Stimulated activated CD8-positive, alpha-beta memory T cell treated with anti-CD3 and anti-CD28 coated beads, Interleukin-15, amount 100 ng/mL, for 24 hours (primary cell): ENCODE results near the gene PLA2G6.

Experiments used
- DNase-seq: peaks from one replicate; pipeline ENCODE4 v3.0.0-alpha.2; 2020; ENCODE audit warnings: low read depth

PLA2G6 gene, protein sequence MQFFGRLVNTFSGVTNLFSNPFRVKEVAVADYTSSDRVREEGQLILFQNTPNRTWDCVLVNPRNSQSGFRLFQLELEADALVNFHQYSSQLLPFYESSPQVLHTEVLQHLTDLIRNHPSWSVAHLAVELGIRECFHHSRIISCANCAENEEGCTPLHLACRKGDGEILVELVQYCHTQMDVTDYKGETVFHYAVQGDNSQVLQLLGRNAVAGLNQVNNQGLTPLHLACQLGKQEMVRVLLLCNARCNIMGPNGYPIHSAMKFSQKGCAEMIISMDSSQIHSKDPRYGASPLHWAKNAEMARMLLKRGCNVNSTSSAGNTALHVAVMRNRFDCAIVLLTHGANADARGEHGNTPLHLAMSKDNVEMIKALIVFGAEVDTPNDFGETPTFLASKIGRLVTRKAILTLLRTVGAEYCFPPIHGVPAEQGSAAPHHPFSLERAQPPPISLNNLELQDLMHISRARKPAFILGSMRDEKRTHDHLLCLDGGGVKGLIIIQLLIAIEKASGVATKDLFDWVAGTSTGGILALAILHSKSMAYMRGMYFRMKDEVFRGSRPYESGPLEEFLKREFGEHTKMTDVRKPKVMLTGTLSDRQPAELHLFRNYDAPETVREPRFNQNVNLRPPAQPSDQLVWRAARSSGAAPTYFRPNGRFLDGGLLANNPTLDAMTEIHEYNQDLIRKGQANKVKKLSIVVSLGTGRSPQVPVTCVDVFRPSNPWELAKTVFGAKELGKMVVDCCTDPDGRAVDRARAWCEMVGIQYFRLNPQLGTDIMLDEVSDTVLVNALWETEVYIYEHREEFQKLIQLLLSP

DNA sequence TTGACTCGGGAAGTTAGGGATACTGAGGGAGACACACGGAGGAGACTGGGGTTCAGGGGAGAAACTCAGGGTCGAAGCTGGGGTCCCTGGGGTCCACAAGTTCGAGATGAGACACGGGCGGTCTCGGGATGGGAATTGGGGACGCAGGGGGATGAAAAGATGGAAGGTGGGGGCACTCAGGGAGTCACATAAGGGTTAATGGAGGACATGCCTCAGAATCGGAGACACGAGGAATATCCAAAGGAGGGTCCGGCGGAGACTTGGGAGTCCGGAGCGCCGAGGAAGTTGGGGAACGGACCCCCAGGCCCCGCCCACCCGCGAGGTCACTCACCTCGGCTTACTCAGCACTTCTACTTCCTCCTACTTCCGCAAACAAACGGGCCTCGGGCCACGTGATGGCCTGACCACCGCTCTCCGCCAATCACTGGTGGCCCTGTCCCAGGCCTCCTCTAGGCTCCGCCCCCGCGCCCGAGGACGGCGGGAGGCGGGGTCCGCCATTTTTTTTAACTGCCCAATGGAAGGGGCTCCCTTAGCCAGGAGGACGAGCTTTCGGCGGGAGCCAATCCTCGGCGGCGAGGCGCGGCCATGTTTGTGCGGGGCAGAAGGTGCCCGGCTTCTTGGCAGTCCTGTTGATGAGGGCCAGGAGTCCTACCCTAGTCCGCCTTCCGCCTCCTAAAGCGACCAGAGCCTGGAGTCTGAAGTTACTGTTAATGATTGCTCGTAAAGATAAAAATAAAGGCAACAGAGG is at the start of gene PLA2G6:
Gene PLA2G6, minus strand, starts transcription at position 378 of the 748 bp plus-strand sequence. CDS start 12,404 bp downstream, outside the sequence.
- peak; percentile 95 for DNase-seq

DNA sequence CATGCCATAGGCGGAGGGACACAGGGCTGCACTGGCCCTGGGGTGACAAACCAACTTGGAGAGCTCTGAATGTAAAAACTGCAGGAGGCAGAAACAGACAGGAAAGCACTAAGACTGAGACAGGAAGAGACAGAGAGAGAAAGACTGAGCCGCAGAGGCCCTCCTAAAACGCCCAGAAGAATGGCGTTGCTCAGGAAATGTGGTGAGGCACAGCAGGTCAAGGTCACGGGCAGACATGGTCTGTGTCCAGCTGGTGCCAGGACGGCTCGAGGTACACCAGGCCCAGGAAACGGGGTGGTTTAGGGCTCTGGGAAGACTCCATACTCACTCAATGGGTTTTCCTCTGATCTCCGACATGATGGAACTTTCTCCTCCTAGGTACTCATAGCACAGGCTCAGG is 49.3 kb upstream of the PLA2G6 start:
- DNase-seq = no peak

DNA sequence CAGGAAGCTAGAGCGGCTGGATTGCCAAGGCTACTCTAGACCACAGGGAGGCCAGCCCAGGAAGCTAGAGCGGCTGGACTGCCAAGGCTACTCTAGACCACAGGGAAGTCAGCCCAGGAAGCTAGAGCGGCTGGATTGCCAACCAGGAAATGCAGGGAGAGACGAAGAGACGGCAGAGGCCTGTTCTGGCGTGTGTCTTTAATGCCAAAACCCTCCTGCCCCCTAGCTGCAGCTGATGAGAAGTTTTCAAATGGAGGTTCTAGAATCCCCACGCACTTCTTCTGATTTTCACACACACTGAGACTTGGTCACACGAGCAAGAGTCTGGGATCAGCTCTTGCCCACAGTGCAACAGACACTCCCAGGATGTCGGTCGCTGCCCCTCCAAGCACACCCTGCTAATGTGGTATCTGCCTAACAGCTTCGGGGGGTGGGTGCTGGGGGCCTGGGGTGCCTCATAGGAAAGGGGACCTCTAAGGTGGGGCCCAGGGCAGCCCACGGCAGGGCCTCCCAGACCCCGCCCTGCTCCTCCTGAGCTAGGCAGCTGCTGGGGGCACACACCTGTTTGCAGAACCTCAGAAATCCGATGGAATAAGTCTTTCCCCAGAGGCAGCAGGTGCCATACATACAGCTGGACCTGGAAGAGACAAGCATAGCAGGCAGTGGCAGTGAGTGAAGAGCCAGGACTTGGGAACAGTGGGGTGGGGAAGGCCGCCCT is 48.6 kb upstream of the PLA2G6 start:
- no peak for DNase-seq

DNA sequence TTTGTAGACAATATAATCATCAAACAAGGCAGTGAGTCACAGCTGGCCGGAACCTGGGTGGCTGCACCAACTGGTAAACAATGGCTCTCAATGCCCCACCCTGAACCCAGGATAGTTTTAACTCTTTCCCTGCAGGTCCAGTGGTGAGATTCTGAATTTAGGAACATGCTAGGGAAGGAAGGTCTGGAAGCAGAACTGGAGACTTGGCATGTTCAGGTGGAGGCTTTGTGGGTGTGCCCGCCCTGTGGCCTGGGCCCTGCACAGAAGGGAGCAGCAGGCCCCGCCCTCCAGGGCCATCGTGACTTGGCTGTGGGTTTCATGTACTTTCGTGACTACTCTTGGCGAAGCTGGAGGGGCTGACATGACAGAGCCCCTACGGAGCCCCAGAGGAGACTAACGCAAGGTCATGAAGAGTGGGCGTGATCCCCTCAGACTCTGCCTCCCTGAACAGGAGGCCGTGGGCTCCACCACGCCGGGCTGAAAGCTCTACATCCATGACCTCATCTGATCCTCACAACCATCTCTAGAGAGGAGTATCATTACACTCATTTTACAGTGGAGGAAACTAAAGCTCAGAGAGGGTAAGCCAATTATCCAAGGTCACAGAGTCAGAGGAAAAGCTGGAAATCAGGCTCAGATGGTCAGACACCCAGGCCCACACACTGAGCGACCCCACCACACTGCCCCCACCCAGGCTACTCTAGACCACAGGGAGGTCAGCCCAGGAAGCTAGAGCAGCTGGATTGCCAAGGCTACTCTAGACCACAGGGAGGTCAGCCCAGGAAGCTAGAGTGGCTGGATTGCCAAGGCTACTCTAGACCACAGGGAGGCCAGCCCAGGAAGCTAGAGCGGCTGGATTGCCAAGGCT is 47.5 kb upstream of the PLA2G6 start:
- no peak for DNase-seq

DNA sequence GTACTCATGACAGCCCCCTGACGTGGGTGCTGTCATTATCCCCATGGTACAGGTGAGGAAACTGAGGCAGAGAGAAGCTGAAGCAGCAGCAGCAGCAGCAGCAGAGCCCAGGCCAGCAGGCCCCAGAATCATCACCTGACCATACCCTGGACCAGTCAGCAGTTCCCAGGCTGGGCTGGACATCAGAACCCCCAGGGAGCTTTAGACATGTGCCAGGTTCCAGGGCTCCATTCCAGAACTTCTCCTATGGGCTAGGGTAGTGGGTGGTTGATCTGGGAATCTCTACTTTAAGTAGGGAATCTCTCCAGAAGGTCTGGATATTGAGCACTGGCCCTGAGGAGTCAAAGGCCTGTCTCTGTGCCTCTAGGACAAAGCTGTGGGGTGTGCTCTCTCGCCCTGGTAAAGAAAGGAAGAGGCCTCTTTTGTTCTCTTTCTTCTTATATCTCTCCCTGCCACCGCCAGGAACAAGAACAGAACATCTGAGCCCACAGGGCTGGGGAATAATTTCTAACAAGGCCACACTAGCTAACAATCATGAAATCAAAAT is 46.8 kb upstream of the PLA2G6 start:
- DNase-seq = no peak

DNA sequence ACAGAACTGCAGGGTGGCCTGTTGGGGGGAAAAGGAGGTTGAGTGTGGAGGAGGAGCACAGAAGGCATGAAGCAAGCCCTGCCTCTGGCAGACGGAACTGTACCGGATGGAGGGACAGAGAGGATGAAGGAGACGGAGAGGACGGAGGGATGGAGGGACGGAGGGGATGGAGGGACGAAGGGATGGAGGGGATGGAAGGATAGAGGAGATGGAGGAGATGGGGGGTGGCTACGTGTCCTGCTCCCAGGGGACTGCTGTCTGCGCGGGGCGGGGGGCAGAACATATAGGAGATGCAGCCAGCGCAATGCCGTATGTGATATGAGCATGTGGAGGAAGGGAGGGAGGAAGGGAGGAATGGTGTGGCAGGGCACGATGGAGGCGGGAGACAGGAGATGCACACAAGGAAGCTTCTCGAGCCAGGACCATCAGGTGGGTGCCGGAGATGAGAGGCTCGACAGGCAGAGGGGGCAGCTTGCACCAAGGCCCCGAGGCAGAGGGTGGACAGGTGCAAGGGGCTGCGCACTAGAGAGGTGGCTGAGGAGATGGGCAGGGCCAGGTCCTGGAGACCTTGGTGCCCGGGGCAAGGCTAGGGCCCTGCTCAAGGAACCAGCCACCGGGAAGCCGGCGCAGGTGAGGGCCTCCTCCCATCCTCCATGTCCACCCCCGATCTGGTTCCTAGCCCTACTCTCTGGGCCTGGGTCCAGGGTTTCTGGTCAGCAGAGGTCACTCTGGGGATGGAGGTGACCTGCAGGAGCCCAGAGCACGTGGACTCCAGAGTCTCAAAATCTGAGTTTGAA is 45.4 kb upstream of the PLA2G6 start:
- no peak for DNase-seq

DNA sequence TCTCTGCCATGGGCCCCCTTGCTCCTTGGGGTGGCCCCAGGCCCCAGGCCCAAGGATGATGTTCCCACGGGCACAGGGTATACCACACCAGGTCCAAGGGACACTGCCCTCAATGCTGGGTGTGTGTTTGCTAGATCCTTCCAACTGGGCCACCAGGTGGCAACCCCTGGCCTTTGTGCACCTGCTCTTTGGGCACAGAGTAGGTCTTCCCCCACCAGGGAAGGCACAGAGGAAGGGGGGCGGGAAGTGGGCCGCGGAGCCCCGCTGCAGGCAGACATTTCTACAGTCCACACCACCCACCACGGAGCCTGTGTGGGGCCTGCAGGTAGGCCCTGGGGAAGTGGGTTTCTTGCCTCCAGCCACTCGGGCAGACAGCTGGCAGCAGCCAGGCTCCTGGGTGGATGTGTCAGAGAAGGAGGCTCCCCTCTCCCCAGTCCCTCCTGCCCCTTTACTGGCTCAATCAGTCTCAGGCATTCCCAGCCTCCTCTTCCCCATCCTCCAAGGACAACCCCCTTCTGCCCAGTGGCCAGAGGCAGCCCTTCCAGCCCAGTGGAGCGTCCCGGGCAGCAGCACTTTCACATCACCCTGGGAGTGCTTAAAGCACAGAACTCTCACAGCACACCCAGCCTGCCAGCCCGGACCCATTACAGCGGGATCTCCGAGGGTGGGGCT is 41.8 kb upstream of the PLA2G6 start:
- DNase-seq = no peak

DNA sequence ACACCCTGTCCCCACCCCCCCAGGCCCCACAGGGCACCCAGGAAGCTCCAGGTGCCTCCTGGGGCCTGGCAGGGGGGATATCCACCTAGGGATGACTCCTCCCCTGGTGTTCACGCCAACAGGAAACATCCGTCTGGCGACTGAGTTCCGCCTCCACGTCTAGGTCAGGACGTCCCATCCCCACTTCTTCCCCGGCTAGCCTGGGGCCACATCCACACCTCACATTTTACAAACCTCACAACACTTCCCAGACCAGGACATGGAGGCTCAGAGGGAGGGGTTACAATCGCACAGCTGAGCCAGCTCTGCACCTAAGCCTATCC is 41.1 kb upstream of the PLA2G6 start:
- no peak for DNase-seq

DNA sequence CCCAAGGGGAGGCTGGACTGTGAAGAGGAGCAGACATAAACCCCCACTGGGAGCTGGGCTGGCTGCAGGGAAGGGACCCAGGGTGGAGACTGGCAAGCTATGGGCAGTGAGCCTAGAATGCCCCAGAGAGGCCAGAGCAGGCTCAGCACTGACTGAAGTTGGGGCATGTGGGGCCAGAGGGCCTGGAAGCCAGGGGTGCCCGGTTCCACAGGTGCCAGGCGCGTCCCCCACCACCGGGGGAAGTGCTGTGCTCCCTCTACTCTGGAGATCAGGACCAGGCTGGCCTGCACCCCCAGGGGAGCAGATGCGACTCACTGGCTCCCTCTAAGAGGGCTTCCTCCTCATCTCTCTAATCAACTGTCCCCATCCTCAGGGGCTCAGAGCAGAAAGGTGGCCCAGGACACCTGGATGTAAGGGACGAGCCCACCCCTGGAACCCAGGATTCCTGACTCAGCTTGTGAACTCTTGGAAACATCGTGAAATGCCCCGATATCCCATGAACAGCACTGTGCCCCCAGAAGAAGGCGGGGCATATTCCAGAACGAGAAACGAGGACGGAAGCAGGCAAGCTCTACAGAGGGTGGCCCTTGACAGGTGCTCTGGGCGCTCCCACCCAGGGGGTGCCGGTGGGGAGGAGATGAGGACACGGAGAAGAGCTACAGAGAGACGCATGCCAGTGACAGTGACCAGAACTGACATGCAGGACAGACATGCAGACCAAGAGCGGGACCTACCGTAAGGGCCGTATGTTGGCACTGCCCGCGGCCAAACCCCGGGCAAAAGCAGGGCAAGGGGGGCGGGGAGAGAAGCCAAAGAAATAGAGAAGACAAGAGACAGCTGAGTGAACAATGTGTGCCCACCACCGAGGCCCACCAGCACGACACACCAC is 40.5 kb upstream of the PLA2G6 start:
- DNase-seq = no peak

DNA sequence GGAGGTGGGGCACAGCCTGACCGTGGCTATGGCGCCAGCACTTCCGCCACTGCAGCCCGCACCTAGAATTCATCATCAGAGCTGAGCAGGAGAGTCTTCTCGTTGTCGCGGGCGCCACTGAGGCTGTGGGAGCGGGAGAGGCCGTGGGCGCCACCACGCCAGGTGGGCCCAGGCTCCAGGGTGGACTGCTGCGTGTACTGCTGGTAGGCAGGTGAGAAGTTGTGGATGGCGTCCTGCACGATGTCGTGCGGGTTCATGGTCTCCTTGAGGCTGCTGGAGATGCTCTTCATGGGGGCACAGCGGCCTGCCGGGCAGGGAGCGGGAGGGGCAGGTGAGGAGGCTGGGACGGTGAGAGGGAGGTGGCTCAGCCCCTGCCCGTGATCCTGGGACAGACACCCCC is 39.8 kb upstream of the PLA2G6 start:
- DNase-seq = no peak

DNA sequence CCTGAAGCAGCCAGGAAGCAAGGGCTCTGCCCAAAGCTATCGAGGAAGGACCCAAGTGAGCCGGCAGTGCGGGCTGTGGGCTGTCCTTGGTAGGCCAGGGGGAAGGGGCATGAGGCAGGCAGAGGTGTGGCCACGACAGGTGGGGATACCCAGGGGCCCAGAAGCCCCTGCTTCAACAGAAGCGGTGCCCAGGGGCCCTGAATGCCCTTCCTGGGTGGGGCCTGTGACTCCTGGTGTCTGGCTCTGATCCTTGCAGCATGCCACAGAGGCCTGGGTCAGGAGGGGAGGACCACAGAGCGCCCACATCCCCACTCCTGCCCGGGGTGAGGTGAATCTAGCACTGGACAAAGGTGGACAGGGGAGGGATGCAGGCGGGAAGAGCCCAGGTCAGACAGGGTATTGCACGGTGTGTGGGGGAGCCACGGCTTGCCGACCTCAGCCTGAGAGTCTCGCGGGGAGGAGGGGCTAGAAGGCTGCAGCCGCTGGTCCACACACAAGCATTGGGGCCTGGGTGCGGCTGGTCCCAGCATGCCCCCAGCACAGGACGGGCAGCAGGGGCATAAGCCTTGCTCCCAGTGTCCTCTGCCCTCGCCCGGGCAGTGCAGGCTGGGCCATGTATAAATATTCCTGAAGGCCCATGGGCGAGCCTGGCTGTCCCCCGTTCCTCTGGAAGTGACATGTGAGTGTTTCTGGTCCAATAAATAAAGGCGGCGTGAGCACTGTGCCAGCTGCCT is 39.2 kb upstream of the PLA2G6 start:
- DNase-seq = no peak

DNA sequence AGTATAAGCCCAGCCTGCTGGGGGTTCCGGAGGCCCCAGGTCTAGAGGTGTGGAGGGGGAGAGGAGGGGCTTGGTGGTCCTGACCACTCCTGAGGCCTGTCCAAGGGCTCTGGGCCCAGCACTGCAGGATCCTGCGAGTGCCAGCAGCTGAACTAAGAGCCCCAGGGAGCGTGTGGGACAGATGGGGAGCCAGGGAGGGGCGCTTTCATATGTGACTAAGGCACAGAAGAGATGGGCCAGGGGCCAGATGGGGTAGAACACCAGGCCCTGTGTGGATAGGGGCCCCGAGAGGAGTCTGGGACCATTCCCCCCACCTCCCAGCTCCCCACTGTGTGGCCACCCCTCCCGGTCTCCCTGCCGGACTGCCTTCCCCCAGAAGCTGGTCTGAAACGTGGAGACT is 38.5 kb upstream of the PLA2G6 start:
- no peak for DNase-seq

DNA sequence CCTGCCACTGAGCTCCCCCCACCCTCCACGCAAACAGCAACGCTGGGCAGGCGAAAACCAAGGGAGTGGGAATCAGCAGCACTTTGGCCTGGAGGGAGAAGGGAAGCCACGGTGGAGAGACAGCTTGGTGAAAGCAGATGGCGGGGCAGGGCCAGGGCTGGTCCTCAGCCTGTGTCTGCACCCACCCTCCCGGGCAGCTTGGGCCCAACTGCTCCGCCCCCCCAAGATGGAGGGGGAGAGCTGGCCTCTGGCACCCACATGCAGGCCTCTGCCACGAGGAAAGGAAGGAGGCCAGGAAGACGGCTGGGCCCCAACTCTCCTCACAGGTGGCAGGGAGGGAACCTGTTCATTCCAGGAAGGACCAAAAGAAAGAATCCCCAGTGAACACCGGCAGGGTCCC is 38.0 kb upstream of the PLA2G6 start:
- DNase-seq = no peak

DNA sequence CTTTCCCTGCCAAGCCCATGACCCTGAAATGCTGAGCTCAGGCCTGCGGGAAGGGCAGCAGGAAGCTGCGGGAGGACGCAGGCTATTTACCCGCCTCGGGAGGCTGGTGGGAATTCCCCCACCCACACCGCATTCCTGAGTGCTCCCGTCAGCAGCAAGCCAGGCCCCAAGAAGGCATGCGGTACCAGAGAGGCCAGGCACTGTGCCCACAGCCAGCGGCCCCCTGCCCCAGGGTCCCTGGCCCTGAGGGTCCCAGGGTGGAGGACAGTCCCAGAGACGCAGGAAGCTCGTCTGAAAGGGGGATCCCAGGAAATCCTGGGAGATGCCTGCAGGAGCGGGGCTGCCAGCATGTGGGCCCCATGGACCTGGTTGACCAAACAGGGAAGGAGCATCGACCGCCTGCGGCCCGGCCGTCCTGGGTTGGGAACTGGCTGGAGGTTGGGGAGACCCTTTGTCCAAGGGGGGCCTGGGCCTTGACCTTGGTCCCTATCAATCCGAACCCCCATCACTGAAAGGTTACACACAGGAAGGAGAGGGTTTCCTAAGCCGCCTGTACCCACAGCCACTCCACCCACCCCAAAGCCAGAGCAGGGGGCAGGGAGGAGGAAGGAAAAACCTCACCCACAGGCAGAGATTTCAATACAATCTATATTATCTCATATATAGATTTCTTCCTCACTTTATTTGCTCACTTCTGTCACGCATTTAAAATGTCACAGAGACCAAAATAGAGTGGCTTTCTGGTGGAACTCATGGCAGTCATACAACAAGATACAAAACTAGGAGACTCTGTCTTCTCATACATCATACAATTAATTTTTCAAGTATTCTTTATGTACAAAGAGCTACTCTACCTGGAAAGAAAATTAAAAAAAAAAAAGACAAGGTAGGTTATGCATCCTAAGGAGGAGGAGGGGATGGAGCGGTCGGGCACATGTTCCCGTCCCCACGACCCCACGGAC is 37.3 kb upstream of the PLA2G6 start:
- DNase-seq = no peak

DNA sequence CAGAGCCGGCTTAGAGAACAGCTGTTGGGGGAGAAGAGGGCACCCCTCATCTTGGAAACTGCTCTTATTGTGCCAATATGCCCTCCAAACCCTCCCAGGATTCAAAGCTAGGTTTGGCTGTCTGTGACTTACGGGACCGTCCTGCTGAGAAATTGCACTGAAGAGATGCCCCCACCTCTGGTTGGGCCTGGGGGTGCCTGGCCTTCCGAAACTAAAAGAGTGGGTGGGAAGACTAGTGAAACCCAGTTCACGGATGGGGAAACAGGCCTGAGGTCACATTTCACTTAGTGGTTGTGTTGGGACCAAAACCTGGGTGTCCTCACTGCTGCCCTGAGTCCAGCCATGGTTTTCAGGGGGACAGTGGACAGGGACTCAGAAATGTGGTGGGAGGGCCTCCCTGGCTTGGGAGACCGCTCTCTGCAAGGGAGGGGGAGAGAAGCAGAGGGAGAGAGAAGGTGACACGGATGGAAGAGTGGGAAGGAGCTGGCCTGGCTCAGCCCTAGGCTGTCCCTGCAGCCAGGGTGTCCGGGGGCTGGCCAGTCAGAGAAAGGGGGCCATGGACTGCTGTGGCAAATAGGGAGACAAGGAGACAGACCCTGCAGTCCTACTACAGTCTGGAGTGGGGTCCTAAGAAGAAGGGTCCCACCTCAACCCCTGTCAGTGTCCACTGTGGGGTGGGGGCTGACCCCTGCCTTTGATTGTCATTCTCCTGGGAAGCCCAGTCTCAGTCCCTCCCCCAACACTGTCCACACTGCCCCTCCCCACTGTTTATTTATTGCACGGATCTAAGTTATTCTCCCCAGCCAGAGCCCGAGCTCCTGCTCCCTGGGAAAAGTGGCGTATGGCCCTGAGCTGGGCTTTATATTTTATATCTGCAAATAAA is 33.8 kb upstream of the PLA2G6 start:
- DNase-seq = no peak
